Activated naive CD8-positive, alpha-beta T cell treated with anti-CD3 and anti-CD28 coated beads, Interleukin-2, amount 50 U/mL, for 16 hours (primary cell): ENCODE measurements around the gene B4GALNT3.

Experiments
- DNase-seq: peaks from one replicate; pipeline ENCODE4 v3.0.0-alpha.2; 2020; ENCODE audit warnings: low read depth, low spot score

B4GALNT3 gene

DNA sequence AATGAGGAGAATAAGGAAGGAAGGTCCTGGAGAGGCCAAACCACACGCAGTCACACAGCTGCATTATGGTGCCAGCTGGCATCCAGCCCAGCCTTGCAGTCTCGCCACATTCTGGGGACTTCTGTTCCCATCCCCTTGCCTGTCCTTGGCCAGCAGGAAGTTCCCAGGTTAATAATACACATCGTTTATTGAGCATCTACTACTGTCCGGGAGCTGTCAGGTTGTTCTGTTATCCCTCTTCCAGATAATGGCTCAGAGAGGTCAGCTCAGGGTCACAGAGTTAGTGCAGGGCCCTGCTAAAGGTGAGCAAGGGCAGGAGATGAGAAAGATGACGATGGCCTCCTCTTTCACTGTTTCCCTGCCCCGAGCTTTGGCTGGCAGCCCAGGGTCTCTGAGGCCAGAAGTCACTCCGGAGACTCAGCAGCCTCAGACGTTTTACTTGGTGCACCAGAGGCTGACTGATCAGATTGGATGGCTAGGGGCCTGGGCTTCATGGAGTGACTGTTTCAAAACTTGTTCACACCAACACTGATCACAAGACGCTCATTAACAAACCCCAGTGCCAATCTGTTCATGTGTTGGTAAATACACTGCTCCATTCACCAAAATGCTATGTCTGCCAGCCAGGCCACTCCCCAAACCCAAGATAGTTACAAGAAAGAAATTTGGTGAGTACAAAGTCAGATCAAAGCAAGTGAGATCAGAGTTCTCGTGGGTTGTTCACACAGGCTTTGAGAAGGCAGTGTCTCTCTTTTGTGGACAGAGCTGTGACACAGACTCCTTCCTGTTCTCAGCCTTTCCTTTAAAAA is 79.2 kb downstream of the B4GALNT3 start:
- DNase-seq, result no peak

DNA sequence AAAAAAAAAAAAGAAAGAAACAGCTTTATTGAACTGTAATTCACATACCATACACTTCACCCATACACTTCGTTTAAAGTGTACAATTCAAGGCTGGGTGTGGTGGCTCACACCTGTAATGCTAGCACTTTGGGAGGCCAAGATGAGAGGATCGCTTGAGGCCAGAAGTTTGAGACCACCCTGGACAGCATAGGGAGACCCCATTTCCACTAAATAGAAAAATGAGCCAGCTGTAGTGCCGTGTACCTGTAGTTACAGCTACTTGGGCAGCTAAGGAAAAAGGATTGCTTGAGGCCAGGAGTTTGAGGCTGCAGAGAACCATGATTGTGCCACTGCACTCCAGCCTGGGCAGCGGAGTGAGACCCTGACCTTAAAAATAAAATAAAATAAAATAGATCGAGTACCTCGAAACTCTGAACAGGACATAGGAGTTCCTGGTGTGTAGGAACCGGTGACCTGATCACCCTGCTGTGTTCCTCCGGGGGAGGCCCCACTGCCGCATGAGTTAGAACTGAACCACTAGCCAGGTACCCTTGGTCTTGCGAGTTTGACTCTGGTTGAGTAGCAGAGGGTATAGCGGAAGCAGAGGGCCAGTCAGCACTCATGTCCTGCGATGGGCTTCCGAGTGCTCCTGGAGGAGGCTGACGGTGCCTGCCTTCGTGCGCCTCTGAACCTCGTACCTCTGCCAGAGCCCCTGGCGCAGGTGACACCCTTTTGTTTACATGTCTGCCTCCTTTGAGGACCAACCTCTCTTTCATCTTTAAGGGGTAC is 80.0 kb downstream of the B4GALNT3 start:
- no peak for DNase-seq

GRCh38 chr12:541676-542324 is 82.1 kb downstream of the B4GALNT3 start:
- no peak for DNase-seq

DNA sequence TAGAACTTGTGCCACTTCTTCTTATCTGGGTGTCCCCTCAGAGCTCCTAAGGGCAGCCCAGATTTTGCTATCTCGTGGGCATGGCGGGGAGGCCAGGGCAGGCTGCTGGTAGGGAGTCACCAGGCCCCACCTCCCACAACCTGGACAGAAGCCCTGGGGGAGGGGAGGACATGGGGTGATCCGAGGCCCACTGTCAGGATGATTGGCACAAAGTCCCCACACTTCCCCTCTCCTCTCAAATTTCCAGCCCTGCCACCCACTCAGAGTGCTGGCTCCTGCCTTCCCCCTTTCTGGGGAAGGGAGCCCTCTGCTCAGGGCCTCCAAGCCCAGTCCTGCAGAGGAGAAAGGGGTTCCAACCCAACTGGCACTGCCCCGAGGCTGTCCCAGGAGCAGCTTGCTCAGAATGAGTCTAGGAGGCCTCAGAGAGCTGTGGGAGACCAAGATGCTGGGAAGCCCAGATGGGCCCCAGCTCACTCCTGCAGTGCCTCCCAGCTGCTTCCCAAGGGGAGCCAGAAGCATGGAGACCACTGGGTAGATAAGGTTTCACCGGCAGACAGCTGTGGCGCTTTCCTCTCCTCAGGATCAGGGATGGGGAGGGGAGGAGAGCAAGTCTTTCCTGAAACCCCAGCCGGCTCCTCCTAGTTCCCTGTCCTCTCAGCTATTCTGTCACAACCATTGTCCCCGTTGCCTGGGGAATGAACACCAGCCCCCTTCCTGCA is 82.8 kb downstream of the B4GALNT3 start:
- DNase-seq, result no peak

- DNase-seq, result no peak
Observed at GRCh38 chr12:543114-543451, 83.3 kb downstream of the B4GALNT3 start.

DNA sequence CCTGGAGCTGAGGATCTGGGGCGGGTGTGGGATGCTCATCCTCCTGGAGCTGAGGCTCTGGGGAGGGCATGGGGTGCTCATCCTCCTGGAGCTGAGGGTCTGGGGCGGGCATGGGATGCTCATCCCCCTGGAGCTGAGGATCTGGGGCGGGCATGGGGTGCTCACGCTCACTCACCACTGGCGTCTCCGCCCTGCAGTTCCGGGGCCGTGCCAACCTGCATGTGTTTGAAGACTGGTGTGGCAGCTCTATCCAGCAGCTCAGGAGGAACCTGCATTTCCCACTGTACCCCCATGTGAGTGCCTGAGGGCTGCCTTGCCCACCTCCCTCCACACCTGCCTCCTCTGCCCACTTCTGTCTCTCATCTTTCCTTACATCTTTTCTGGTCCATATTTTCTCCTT is 84.4 kb downstream of the B4GALNT3 start:
- no peak for DNase-seq

GRCh38 chr12:544941-545635 is 85.3 kb downstream of the B4GALNT3 start:
- DNase-seq, result no peak

DNA sequence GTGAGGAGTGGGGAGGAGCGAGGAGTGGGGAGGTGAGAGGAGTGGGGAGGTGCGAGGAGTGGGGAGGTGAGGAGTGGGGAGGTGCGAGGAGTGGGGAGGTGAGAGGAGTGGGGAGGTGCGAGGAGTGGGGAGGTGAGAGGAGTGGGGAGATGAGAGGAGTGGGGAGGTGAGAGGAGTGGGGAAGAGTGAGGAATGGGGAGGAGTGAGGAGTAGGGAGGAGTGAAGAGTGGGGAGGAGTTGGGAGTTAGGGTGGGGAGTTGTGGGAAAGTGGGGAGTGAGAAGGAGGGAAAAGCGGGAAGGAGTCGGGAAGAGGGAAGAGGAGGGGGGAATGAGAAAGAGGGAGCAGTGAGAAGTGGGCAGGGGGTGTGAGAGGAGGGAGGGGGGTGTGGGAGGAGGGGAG is 86.1 kb downstream of the B4GALNT3 start:
- DNase-seq, result no peak

DNA sequence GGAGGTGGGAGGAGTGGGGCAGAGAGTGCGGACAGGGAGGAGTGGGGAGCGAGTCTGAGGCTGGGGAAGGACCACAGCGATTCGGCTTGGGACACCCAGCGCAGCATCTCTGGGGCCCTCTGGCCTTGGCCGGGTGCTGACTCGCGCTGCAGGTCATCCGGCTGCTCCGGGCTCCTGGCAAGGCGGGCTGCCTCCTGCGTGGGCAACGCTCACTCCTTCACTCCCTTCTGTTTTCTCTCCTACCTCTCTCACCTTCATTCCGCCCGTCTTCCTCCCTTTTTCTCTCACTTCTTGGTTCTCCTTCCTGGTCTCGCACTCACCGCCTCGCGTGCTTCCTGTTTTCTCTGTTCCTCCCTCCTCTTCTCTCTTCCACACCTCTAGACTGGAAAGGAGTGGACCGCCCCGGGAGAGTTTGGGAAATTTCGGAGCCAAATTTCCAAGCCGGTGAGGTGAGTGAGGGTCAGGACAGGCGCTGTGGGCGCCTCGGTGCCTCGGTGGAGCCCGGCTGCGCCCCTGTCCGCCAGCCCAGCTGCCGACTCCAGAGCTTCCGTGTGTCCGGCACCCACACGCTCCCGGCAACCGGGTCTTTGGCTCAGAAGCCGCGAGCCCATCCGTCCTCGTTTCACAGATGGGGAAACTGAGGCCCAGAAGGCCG is 86.7 kb downstream of the B4GALNT3 start:
- DNase-seq, result no peak

DNA sequence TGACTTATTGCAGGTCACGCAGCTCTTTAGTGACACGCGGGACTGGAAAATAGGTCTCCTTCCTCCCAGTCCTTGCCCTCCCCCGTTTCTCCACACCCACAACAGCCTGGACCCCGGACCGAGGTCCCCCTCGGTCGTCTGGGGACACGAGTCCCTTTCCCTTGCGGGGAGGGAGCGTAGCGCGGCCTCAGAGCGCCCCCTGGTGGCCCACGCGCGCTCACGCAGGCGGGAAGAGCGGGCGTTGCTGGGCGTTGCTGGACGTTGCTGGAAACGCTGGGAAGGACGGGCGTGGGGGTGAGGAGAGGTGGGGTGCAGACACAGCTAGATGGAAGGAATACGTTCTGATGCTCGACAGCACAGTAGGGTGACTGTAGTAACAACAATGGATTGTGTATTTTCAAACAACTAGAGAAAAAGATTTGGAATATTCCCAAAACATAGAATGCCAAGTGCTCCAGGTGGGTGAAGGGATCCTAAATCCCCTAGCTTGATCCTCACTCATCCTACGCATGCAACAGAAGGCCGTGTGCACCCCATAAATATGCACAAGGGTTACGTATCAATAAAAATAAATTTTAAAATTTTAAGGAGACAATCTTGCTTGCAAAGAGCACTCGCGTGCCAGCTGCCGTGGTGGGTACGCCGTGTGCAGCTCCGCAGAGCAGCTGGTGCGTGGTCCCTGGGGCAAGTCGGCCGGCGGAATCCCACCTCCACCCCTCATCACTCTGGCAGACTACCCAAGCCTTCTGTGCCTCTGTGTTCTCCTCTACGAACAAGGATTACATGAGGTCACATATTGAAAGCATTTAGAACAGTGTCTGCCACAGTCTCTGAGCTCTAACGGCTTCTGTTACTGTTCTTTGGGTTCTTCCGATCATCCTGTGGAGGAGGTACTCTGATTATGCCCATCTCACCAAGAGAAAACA is 87.4 kb downstream of the B4GALNT3 start:
- DNase-seq, result peak; percentile 35

DNA sequence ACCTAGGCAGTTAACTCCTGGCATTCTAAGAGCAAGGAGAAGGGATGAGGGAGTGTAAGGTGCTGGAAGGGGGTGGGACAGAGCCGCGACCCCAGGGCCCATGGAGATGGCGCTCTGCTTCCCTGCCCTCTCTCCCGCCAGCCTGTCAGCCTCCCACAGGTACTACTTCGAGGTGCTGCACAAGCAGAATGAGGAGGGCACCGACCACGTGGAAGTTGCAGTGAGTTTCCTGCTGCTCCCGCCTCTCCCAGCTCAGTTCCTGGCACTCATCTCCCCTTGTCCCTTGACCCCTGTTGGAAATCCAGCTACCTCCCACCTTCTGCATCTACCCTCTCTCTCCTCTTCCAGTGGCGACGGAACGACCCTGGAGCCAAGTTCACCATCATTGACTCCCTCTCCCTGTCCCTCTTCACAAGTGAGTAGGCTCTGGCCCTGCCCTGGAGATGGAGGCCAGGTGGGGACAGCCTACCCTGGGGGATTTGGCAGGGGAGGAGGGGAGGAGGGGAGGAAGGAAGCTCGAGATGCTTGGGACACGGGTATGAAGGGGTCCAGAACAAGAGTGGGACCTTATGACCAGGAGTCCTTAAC is 88.2 kb downstream of the B4GALNT3 start:
- DNase-seq, result no peak

- DNase-seq, result no peak
Observed at GRCh38 chr12:549476-550082, 89.8 kb downstream of the B4GALNT3 start.

GRCh38 chr12:550473-551260 is 90.9 kb downstream of the B4GALNT3 start:
- DNase-seq, result no peak

DNA sequence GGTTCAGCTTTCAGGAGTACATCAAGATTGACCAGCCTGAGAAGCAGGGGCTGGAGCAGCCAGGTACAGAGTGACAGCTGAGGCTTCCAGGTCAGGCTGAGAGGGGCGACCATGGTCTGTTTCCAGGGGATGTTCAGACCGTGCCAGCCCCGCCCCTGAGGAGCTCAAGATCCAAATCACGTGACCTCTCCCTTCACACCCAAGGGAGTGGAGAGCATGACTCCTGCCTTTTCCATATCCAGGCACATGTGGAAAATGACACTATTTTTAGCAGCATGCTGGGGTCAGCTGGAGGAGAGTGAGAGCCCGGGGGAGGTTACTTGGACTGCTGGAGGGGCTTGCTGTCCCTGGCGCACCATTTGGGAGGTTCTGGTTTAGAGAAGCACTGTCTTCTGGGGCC is 92.7 kb downstream of the B4GALNT3 start:
- no peak for DNase-seq

- no peak for DNase-seq
Observed at GRCh38 chr12:553216-554000, 93.7 kb downstream of the B4GALNT3 start.

DNA sequence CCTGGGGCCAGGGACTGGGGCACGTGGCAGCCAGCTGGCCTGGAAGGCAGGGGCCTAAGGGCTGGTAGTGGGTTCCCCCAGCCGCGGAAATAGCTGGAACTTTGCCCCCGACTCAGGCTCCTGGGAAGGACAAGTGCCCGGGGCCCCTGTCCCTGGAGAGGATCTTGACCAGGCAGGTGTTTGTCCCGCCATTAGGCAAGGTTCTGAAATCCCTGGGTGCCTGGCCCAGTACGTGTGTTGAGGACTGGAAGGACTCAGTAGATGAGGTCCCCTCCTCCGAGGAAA is 94.2 kb downstream of the B4GALNT3 start:
- DNase-seq, result no peak

DNA sequence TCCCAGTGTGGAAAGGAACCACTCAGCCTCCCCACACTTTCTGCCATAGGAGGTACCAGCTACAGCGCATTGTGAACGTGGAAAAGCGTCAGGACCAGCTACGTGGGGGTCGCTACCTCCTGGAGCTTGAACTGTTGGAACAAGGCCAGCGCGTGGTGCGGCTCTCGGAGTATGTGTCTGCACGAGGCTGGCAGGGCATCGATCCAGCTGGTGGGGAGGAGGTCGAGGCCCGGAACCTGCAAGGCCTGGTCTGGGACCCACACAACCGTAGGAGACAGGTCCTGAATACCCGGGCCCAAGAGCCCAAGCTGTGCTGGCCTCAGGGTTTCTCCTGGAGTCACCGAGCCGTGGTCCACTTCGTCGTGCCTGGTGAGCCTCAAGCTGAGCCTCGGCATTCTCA is 96.8 kb downstream of the B4GALNT3 start:
- DNase-seq, result no peak

- no peak for DNase-seq
Observed at GRCh38 chr12:558580-558979, 98.8 kb downstream of the B4GALNT3 start.
